NOMO-1 (cell line): ENCODE measurements around the gene CNIH2.
"Not testable (repeated sequence)": the region's sequence is repeated elsewhere in the genome, so short reads cannot be mapped to it uniquely, and the experiment has no call there.

ENCODE experiments used
- DNase-seq, 2 experiments: peaks; one replicate each; lab custom pipeline; 2025; ENCODE audit not compliant: unreplicated experiment in 2 of 2; lab: John Stamatoyannopoulos, UW

CNIH2 gene

GRCh38 chr11:66275984-66276612, 1.9 kb upstream of the CNIH2 start:
- no peak for DNase-seq

GRCh38 chr11:66276619-66277018, 1.4 kb upstream of the CNIH2 start:
- not testable (repeated sequence) for DNase-seq

GRCh38 chr11:66277064-66277463, 911 bp upstream of the CNIH2 start:
- DNase-seq = not testable (repeated sequence)

GRCh38 chr11:66278363-66279091, 552 bp downstream of the CNIH2 start:
- DNase-seq = no peak

- no peak for DNase-seq
These were observed 1.2 kb downstream of the CNIH2 start for GRCh38 chr11:66279092-66279734.

- DNase-seq = no peak
These were observed 2.5 kb downstream of the CNIH2 start for GRCh38 chr11:66280428-66280827.

- DNase-seq = no peak
These were observed 3.0 kb downstream of the CNIH2 start for GRCh38 chr11:66281001-66281400.

GRCh38 chr11:66281776-66282467, 3.9 kb downstream of the CNIH2 start:
- DNase-seq = no peak

GRCh38 chr11:66282468-66283455, 4.8 kb downstream of the CNIH2 start:
- peak; percentile 94 to 97 for DNase-seq

GRCh38 chr11:66283461-66284105, 5.6 kb downstream of the CNIH2 start:
- no peak for DNase-seq

GRCh38 chr11:66284526-66285078, 6.6 kb downstream of the CNIH2 start:
- no peak for DNase-seq

GRCh38 chr11:66285250-66285947, 7.4 kb downstream of the CNIH2 start:
- no peak for DNase-seq

GRCh38 chr11:66286699-66287098, 8.7 kb downstream of the CNIH2 start:
- no peak for DNase-seq

- no peak for DNase-seq
These were observed 9.4 kb downstream of the CNIH2 start for GRCh38 chr11:66287211-66287888.

- DNase-seq = no peak
These were observed 10.1 kb downstream of the CNIH2 start for GRCh38 chr11:66287889-66288670.

GRCh38 chr11:66288671-66289547, 10.9 kb downstream of the CNIH2 start, which contains the start of gene YIF1A:
TSS of gene YIF1A (minus strand) at chr11:66289143. CDS start at chr11:66288985, 158 bp downstream.
- DNase-seq = peak; percentile 99 to 100
